NOMO-1 treated with dmso at 0.1 percent for 144 hours (cell line): ENCODE results near the gene PITPNM2.

ENCODE experiments used
- DNase-seq: peaks from one replicate; lab custom pipeline; 2025; ENCODE audit not compliant: unreplicated experiment; lab: John Stamatoyannopoulos, UW

Gene PITPNM2

GRCh38 chr12:123150744-123151456 is at the start of gene PITPNM2:
TSS of gene PITPNM2 (minus strand) at chr12:123151090. CDS start at chr12:123034590, 116,500 bp downstream.
- DNase-seq, result peak; percentile 51

GRCh38 chr12:123200414-123200813 is 49.5 kb upstream of the PITPNM2 start:
- no peak for DNase-seq

- DNase-seq, result no peak
These were observed 49.0 kb upstream of the PITPNM2 start for GRCh38 chr12:123199936-123200335.

- DNase-seq, result no peak
These were observed 36.7 kb upstream of the PITPNM2 start for GRCh38 chr12:123187637-123188036.

- no peak for DNase-seq
These were observed 29.3 kb upstream of the PITPNM2 start for GRCh38 chr12:123180171-123180570.

- no peak for DNase-seq
These were observed 21.1 kb upstream of the PITPNM2 start for GRCh38 chr12:123171967-123172366.

- DNase-seq, result no peak
These were observed 16.4 kb upstream of the PITPNM2 start for GRCh38 chr12:123167329-123167728.

- no peak for DNase-seq
These were observed 14.6 kb upstream of the PITPNM2 start for GRCh38 chr12:123165537-123165936.

GRCh38 chr12:123164710-123165261 is 13.9 kb upstream of the PITPNM2 start:
- no peak for DNase-seq

- no peak for DNase-seq
These were observed 13.3 kb upstream of the PITPNM2 start for GRCh38 chr12:123164222-123164621.

- DNase-seq, result no peak
These were observed 12.3 kb upstream of the PITPNM2 start for GRCh38 chr12:123163227-123163626.

GRCh38 chr12:123160801-123161487 is 10.1 kb upstream of the PITPNM2 start:
- no peak for DNase-seq

GRCh38 chr12:123153906-123154305 is 3.0 kb upstream of the PITPNM2 start:
- no peak for DNase-seq

- no peak for DNase-seq
These were observed 1.9 kb upstream of the PITPNM2 start for GRCh38 chr12:123152833-123153232.

GRCh38 chr12:123151457-123152454 is 866 bp upstream of the PITPNM2 start:
- DNase-seq, result no peak

GRCh38 chr12:123150275-123150743 is 581 bp downstream of the PITPNM2 start:
- DNase-seq, result no peak

- no peak for DNase-seq
These were observed 1.2 kb downstream of the PITPNM2 start for GRCh38 chr12:123149501-123150274.

- no peak for DNase-seq
These were observed 1.8 kb downstream of the PITPNM2 start for GRCh38 chr12:123149088-123149487.

- DNase-seq, result no peak
These were observed 2.2 kb downstream of the PITPNM2 start for GRCh38 chr12:123148655-123149054.

- no peak for DNase-seq
These were observed 2.7 kb downstream of the PITPNM2 start for GRCh38 chr12:123148223-123148622.
